DMS114 treated with DMSO at 0.1 percent for 48 hours (cell line): ENCODE measurements around the gene NBL1.

ENCODE experiments used
- DNase-seq: peaks from one replicate; lab custom pipeline; 2025; ENCODE audit not compliant: unreplicated experiment; lab: John Stamatoyannopoulos, UW

NBL1 gene, protein sequence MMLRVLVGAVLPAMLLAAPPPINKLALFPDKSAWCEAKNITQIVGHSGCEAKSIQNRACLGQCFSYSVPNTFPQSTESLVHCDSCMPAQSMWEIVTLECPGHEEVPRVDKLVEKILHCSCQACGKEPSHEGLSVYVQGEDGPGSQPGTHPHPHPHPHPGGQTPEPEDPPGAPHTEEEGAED

DNA sequence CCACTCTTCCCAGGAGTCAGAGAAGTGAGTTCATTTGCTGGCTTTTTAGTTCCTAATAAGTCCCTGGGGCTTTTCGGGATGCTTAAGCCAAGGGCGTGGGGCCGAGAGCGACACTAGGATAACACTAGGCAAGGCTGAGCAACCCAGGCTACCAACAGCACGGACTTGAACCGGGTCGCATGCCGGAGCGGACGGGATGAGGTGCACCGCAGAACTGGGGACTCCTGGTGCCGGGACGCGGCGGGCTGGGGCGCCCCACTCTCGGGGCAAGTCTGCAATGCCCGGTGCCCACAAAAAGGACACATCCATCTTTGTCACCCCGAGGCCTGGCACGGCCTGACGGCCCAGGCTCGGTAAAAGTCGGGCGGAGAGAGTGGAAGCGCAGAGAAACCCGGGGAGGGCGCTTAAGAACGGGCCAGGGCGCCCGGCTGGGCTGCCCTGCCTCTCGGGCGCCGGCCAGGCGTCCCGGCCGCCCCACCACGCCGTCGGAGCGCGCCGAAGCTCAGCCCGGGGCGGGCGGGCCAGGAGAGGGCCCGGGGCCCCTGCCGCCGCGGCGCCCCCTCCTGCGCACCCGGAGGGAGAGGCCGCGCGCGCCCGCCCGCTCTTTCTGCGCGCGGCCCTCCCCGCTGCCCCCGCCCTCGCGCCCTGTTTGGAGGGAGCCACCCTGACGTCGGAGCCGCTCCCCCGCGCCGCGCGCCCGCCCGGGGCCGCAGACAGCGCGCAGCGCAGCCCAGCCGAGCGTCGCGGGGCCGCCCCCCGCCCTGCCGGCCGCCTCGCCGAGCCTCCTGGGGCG, at the start of gene NBL1:
Gene NBL1, plus strand, starts transcription at position 710 of the 793 bp plus-strand sequence. CDS start 10,720 bp downstream, outside the sequence.
- DNase-seq = peak; percentile 25

DNA sequence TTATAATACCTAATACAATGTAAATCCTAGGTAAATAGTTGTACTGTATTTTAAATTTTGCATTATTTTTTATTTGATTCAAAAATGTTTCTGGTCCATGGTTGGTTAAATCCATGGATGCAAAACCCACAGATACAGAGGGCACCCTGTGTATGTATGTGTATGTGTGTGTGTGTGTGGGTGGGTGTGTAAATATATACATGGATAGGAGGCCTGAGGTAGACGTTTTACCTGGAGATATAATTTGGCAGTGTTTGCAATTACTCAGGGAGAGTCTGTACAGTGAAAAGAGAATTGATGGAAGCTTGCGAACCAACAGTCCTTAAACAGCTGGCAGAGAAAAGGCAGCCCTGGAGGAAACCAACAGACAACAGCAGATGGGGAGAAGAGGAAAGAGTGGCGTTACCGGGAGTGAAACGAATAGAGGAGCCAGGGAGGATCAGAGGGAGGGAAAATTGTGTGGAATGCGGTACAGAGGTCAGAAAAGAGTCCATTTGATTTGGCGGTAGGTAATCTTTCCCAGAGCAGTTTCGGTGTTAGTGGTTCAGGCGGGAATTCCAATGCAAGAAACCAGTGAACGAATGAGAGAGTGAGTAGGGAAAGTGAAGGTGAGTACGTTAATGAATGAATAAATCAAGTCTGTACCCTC, 47.9 kb upstream of the NBL1 start:
- DNase-seq = peak; percentile 47

DNA sequence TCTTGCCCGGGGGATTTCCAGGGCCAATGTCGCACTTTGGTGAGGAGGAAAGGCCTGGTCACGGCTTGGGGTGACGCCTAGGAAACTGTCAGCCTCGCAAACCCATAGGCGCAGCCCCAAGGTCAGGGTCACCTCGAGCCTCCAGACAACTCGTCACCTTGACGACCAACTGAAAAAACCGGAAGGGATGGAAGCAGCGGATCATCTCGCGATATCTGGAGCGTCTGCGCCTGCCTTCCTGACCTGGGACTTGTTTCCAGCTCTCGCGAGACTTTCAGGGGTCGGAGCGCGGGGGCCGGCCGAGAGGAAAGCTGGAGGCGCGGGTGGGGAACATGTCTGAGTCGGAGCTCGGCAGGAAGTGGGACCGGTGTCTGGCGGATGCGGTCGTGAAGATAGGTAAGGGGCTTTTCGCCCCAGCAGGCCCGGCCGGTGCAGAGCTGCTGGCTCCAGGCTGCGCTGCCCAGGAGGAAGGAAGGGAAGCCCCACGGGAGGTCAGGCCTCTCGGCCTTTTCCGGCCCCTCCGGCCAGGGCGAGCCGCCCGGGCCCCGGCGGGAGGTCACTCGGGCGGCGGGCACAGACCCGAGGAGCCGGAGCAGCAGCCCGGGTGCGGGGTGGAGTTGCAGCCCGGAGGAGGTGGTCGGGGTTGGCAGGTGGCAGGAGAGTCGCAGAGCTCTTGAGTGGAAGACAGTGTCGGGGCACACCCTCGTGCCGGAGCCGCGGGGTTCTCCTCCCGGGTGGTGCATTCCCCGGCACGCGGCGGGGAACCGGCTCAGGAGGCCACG, 47.2 kb upstream of the NBL1 start:
- peak; percentile 93 for DNase-seq

DNA sequence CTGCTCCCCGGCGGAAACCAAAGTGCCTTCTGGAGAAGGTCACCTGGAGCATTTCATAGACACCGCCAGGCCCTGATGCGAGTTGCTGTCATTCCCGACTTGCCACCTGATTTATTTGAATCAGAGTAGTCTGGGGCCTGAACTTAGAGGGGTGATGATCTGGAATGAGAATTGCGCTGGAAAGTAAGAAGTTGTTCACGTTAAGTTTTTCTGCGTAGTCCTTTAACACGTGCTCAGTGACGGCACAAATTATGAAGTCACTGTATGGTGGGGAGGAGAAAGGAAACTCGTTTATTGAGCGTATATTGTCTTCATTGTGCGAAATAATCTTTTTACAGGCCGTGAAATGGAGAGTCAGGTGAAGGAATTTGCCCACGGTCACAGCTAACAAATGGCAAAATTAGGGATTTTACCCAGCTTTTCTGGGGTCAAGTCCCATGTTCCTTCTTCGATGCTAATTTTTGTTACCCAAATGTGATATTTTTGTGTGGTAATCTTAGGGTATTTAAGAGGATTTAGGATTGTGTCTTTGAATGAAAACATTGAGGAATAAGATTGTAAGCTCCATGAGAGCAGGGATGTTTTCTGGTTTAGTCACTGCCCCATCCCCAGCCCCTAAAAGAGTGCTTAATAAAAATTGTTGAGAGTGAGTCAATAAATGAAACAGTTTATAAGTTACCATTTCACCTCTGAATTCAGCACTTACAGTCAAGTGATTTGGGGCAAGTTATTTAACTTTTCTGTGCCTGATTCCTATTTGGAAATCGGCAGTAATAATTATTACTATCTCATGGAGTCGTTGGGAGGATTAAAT, 46.4 kb upstream of the NBL1 start:
- peak; percentile 57 for DNase-seq

DNA sequence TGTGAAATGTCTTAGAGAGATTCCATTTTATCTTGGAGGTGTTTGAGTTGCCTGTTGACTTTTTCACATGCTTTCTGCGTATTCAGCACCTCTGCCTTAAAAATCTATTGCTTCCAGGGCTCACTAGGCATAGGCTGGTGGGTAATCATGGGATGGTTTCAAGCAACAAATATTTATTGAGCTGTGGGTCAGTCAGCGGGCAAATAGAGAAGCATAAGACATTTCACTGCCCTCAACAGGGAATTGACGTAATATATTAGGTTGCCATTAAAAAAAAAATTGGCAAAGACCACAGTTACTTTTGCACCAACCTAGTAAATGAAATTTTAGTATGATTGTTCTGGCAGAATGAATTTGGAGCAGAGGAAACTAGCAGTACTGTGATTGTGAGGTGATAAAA, 44.3 kb upstream of the NBL1 start:
- DNase-seq = no peak

DNA sequence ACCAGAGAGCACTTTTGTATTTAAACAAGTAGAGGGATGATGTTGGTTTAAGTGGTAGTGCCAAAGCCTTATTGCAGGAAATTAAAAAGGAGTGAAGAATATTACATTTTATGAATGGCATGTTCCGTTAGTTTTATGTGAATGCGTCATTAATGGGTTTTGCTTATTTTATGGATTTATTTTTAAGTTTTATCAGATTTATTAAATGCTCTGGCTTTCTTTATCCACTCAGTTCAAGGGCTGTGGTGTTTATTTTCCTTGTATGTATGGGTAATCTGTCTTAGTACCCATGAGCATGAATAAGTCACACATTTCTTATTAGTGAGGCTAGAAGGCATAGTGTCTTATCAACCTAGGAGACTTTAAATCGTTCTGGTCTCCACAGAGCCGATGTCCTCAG, 41.6 kb upstream of the NBL1 start:
- no peak for DNase-seq

DNA sequence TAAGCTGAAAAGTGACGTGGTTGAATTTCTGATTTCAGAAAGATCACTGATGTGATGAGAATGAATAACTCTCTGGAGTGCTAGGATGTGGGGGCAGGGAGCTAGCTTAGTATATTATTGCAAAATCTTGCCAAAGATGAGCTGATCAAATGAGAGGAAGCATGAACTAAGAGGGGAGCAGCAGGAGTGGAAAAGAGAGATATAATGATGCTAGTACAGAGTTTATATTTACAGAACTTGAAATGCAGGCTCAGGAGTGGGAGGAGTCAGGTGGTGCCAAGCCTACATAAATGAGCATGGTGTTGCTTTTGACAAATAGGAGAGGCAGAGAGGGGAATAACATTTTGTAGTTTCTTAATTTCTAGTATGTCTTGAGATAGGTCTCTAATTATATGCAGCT, 38.1 kb upstream of the NBL1 start:
- no peak for DNase-seq

DNA sequence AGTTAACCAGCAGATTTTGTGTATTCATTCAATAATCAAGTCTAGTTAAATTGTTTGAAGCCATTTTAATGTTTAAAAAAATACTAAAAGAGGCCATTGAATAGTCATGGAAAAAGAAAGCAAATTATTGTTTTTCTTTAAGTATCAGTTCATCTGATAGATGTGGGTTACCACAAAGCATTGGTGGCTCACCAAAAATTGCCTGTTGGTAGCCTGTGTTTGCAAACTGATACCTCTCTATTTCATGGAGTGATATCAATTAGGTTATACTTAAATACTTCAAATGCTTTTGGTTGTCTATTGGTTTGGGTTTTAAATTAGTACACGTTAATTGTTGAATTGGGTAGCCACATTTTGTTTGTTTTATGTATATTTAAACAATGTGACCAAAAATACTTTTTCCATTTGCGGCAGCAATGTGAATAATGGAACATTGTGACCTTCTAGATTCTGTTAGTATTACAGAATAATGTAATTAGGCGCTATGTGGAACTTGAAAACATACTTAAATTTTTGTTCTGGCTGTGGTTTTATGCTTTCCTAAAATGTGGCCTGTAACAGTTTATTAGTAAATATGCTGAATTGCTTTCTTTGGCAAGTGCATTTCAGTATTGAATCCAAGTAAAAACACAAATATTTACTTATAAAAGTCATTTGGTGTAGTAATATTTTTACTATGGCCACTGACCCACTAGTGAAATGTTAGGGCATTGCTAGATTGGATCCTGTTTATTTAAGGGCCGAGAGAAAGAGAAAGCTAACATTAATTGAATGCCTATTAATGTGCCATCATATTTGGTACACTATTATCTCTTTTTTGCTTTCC, 37.1 kb upstream of the NBL1 start:
- DNase-seq = no peak

DNA sequence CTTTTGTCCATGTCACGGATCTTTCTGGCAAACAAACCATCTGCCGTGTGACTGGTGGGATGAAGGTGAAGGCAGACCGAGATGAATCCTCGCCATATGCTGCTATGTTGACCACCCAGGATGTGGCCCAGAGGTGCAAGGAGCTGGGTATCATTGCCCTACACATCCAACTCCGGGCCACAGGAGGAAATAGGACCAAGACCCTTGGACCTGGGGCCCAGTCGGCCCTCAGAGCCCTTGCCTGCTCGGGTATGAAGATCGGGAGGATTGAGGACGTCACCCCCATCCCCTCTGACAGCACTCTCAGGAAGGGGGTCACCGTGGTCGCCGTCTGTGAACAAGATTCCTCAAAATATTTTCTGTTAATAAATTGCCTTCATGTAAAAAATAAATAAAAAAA, 35.9 kb upstream of the NBL1 start:
- DNase-seq = no peak

DNA sequence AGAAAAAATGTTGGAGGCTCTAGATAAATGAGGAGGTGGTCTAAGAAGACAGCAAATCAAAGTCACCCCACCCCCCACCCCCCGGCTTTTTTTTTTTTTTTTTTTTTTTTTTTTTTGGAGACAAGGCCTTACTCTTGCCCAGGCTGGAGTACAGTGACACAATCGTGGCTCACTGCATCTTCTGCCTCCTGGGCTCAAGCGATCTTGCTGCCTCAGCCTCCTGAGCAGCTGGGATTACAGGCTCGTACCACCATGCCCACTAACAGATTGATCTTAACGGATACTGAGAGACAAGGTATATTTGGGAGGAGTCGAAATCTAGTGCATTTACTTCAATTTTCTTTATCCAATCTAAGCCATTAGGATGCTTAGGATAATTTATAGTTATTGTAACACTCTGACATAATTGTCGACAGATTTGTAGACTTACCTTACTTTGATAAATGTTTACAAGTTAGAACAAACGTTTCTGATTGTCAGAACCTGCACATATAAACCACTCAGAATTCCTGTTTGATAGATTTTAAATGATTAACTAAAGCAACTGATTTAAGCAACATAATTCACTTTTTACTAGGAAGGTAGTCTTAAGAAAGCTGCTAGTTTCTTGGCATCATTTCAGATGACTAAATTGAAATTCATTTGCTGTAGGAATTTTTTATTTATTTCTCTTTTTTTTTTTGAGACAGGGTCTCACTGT, 33.7 kb upstream of the NBL1 start:
- no peak for DNase-seq

DNA sequence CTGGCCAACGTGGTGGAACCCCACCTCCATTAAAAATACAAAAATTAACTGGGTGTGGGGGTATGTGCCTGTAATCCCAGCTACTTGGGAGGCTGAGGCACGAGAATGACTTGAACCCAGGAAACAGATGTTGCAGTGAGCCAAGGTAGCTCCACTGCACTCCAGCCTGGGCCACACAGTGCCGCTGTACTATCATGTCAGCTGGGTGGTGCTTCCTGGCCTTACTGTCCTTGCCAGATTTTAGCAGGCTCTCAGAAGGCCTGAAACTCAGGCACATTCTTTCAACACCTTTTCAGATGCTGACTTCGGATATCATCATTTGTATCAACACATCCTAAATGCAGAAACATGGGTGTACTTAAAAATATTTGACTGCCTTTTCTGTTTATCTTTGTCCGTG, 31.6 kb upstream of the NBL1 start:
- no peak for DNase-seq

DNA sequence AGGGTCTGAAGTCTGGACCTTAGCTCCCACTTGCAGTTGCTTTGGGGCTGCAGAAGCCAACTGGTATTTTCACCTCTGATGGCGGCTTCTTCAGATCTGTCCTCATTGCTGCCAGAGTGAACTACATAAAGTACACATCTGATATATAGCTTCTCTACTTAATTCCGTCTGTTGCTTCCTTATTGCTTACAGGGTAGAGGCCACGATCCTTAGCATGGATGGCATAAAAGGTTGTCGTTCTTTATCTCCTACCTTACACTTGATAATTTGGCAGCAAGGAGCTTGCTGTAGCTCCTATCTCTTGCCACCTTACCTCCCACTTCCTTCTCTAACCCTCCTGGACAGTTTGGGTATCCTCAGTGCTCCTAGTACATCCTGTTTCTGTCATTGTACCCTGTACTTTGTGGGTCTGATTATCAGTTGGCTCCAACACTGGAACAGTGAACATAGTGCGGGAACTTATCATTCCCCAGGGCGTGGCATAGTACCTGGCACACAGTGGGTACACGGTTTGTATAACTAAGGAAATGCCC, 30.9 kb upstream of the NBL1 start:
- no peak for DNase-seq

DNA sequence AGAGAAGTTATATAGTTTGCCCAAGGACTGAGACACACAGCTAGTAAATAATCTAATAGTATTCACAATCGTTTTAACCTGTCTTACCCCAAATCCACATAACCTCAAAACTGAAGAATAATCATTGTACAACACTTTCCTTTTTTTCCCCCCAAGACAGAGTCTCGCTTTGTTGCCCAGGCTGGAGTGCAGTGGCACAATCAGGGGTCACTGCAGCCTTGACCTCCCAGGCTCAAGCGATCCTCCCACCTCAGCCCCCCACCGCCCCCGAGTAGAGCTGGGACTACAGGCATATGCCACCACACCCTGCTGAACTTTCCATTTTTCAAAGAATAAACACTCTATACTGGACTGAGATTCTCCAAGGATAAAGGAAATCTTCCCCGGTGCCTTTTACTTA, 28.7 kb upstream of the NBL1 start:
- DNase-seq = no peak

DNA sequence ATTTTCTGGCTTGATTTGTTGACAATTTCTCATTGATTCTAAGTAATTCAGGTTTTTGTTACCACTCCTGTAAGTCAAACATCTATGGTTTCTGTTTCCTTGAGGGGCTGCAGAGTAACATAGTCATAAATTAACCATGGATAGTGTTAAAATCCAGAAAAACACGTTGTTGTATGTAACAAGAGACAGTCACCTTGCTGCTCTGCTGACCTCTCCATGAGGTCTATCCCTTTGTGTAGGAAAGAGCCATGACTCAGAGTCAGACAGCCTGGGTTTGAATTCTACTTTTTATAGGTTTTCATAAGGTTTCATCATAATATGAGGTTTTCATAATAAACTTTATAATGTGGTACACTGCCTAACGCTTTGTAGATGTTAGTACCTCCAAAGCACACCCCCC, 27.6 kb upstream of the NBL1 start:
- no peak for DNase-seq

DNA sequence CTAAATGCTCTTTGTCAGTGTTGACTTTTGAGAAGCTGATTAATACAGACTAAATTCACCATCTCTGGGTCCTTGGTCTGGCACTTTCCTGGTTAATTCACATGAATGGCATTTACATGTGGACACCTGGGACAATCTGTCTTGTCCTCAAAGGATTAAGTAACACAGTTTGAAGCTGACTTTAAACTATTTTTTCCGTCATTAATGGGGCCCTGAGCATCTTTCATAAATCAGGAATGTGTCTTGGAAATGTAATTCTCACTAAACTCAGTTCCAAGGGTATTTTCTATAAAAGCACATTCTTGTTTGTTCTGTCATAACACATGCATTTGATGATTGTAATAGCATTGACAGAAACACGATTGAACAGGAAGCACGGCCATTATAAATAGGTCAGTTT, 26.7 kb upstream of the NBL1 start:
- no peak for DNase-seq

DNA sequence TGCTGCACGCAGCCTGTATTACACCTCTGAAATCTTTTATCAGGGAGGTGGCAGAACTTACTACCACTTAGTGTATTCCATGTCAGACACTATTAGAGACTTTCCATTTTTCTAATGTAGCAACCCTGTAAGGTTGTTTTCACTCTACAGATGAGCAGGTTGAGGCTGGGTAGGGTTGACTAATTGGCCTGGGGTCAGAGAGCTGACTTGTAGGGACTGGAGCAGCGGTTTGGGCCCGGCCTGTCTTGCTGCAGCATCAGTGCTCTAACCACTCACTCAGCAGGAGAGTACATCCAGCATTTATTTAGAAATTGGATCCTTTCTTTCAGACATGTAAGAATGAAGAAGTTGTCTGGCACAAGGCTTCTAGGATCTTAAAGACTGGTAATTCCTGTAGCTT, 25.7 kb upstream of the NBL1 start:
- DNase-seq = no peak

DNA sequence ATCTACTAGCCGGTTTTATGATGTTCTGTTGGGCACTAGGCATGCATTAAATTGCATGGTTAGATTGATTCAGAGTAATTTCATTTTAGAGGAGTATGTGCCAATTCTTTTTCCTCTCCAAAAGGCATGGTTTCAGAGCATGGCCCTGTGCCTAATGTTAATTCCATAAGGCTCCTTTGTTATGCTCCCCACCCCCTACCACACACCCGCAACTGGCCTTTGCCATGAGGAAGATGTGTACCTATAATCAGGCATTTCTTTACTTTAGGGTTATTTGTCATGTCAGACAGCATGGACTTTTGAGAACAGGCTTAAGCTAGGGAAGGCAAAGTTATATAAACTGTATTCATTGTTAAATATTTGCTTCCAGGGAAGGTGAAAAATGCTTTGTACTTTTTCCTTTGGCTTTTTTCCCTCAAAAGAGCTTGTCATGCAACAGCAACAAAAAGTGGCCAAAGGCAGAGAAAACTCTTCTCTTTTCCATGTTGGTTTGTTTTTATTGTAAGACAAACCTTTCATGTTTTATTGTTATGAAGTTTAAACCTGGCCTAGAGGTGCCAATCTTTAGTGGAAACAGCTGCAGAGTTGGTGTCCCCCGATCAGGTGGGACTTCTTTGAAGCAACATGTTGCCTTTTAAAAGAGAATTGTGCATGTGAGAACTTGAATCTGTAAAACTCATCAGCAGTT, 24.3 kb upstream of the NBL1 start:
- DNase-seq = no peak

DNA sequence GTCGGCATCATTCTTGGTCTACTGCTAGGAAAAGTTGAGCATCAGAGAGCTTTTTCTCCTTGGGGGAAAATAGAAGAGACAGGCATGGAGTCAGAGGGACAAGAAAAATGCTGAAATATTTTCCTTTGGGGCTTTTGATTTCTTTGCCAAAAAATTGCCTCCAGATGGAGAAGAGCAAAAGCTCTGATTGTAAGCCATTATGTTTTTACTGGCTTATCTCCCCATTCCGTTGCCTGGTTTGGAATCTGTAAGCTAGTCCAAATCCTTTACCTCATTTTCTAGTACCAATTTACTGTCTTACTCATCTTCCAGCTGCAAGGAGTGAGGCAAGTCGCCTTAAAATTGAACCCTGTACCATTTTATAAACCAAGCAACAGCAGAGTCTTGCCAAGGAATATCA, 23.3 kb upstream of the NBL1 start:
- DNase-seq = no peak
